ENCODE data around the gene TAF13. TPM values are rescaled to one million over a fixed set of nuclear protein-coding genes. Genes with fewer than 3 reads are reported as not detected.
"Not testable (repeated sequence)": the region's sequence is repeated elsewhere in the genome, so short reads cannot be mapped to it uniquely, and the experiment has no call there.

Gene TAF13
- total RNA-seq, 1 donor from 2014 or later = 24.1 TPM

GRCh38 chr1:109060707-109061106 lies 15.1 kb downstream of the TAF13 start:
- Mint-ChIP-seq H3K9me3 (ENCODE audit: low read depth) (no peaks in the 10 kb centered on the region), H3K27ac (peak overlapping the region; percentile 33), H3K4me1 (ENCODE audit: low read depth) (no peaks in the 10 kb centered on the region), H3K27me3 (no peaks in the 10 kb centered on the region), H3K36me3 (ENCODE audit: insufficient read depth) (peaks cover 4% of the 10 kb centered on the region), H3K4me3 (ENCODE audit: low read depth) (no peak overlapping the region)
- no peak for DNase-seq (ENCODE audit: low spot score, unreplicated experiment)
- no peak for TF ChIP-seq CTCF (IDR thresholded peaks at IDR 0.05; ENCODE audit: unreplicated experiment)

GRCh38 chr1:109059026-109059425 lies 16.8 kb downstream of the TAF13 start:
- Mint-ChIP-seq H3K36me3 (ENCODE audit: insufficient read depth) (no peaks in the 10 kb centered on the region), H3K27me3 (no peaks in the 10 kb centered on the region), H3K27ac (no peak overlapping the region), H3K4me1 (ENCODE audit: low read depth) (no peaks in the 10 kb centered on the region), H3K4me3 (ENCODE audit: low read depth) (no peak overlapping the region), H3K9me3 (ENCODE audit: low read depth) (no peaks in the 10 kb centered on the region)
- DNase-seq (ENCODE audit: low spot score, unreplicated experiment) = no peak
- no peak for TF ChIP-seq CTCF (IDR thresholded peaks at IDR 0.05; ENCODE audit: unreplicated experiment)

GRCh38 chr1:109056064-109056463 lies 19.7 kb downstream of the TAF13 start:
- Mint-ChIP-seq H3K36me3 (ENCODE audit: insufficient read depth) (no peaks in the 10 kb centered on the region), H3K9me3 (ENCODE audit: low read depth) (no peaks in the 10 kb centered on the region), H3K27me3 (no peaks in the 10 kb centered on the region), H3K27ac (no peak overlapping the region), H3K4me3 (ENCODE audit: low read depth) (no peak overlapping the region), H3K4me1 (ENCODE audit: low read depth) (no peaks in the 10 kb centered on the region)
- no peak for TF ChIP-seq CTCF (IDR thresholded peaks at IDR 0.05; ENCODE audit: unreplicated experiment)
- DNase-seq (ENCODE audit: low spot score, unreplicated experiment) = no peak

DNA sequence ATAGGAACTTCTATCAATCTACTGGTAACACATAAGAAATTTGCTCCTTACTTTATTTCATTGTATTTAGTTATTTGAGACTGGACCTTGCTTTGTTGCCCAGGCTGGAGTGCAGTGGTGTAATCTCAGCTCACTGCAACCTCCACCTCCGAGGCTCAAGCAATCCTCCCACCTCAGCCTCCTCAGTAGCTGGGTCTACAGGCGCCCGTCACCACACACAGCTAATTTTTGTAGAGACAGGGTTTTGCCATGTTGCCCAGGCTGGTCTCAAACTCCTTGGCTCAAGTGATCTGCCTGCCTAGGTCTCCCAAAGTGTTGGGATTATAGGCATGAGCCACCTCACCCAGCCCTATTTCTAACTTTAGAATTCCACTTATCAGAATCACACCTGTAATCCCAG lies 23.7 kb downstream of the TAF13 start:
- H3K36me3 Mint-ChIP-seq (ENCODE audit: insufficient read depth); H3K27me3 Mint-ChIP-seq; H3K4me1 Mint-ChIP-seq (ENCODE audit: low read depth); DNase-seq (ENCODE audit: low spot score, unreplicated experiment); H3K27ac Mint-ChIP-seq; H3K9me3 Mint-ChIP-seq (ENCODE audit: low read depth); H3K4me3 Mint-ChIP-seq (ENCODE audit: low read depth): not testable (repeated sequence)

DNA sequence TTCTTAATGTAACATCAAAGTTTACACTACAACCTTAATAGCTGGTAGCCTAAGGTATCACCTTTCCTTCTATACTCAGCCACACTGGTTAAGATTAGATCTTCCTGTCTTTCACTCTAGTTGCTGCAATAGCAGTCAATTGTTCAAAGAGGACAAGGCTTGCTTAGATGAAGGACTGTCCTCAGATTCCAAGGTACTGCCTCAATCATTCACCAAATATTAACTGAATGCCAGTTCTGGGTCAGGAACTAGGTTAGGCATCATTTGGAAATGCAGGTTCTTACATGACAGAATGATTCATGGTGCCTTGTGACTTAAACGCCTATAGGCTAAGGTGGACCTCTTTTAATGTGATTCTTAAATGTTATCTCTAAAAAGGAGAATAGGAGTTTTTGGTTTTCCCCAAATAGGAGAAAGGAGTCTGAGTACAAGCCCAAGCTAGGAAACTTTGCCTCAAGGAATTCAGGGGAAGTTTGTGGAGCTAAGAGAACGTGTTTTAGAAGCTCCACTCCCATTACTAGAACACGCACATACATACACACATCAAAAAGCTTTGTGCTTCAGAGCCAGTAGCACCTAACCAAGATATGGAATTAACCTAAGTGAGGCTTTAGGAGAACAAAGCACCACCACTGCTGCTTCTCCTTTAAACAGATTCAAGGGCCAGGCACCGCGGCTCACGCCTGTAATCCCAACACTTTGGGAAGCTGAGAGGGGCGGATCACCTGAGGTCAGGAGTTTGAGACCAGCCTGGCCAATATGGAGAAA lies 25.4 kb downstream of the TAF13 start:
- Mint-ChIP-seq H3K4me1 (ENCODE audit: low read depth) (no peaks in the 10 kb centered on the region), H3K36me3 (ENCODE audit: insufficient read depth) (no peaks in the 10 kb centered on the region), H3K27ac (no peak overlapping the region), H3K4me3 (ENCODE audit: low read depth) (no peak overlapping the region), H3K9me3 (ENCODE audit: low read depth) (no peaks in the 10 kb centered on the region), H3K27me3 (peaks cover 3% of the 10 kb centered on the region)
- DNase-seq (ENCODE audit: low spot score, unreplicated experiment) = no peak
- TF ChIP-seq CTCF (IDR thresholded peaks at IDR 0.05; ENCODE audit: unreplicated experiment) = no peak

- no peak for TF ChIP-seq CTCF (IDR thresholded peaks at IDR 0.05; ENCODE audit: unreplicated experiment)
- H3K4me1 Mint-ChIP-seq (ENCODE audit: low read depth) = no peaks in the 10 kb centered on the region
- H3K9me3 Mint-ChIP-seq (ENCODE audit: low read depth) = no peaks in the 10 kb centered on the region
- no peaks in the 10 kb centered on the region for H3K36me3 Mint-ChIP-seq (ENCODE audit: insufficient read depth)
- no peak overlapping the region for H3K27ac Mint-ChIP-seq
- H3K27me3 Mint-ChIP-seq = peaks cover 3% of the 10 kb centered on the region
- no peak for DNase-seq (ENCODE audit: low spot score, unreplicated experiment)
- no peak overlapping the region for H3K4me3 Mint-ChIP-seq (ENCODE audit: low read depth)
Observed at GRCh38 chr1:109048335-109048734, 27.5 kb downstream of the TAF13 start.
